ENCODE results near the gene MYO18A.

Gene MYO18A

DNA sequence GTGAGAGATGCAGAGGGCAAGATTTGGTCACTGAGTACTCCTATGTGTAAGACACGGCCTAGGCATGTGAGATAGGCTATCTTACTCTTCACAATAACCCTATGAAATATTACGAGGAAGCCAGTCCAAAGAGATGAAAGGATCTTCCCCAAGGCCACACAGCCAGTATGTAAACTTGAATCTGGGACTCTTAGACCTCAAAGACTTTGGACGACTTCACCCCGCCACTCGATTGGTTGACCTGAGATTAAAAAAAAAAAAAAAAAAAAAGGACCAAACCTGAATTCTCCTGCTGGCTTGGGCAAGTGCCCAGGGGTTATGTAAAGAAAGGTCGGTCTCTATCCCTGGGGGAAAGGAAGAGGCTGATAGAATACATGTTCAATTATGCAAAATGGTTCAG, 104.1 kb downstream of the MYO18A start:
- no peak for DNase-seq

DNA sequence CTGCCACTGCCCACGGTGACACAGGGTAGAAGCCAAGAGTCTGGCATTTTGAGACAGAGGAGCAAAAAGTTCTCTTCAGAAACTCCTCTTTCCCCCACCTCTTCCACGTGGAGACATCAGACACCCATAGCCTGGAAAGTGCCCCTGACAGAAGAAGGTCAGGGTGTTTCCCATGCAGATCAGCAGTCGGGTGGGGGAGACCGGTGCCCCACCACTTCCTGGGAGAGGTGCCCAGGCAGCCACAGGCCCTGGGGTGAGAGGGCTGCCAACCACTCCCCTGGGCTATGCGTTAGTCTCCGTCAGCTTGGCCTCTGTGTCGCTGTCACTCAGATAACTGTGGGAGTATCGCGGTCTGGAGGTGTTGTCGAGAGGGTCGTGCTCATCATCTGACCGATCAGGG, 105.7 kb downstream of the MYO18A start:
- no peak for DNase-seq

DNA sequence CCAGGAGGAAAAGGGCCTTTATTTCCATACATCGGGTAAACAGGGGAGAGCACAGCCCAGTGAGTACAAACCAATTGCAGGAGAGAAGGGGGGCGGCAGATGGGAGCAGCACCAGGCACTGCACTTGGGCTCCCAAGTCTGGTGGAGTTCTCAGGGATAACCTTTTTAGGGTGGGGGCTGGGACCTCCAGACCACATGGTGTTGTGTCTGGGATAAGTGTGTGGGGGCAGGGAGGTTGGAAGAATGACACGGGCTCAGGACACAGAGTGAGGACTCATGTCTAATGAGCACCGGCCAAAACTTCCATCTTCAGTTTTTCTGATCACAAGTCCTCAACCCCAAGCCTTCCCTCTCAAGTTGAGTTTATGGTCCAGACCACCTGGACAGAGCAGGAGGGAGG, 106.7 kb downstream of the MYO18A start:
- no peak for DNase-seq

DNA sequence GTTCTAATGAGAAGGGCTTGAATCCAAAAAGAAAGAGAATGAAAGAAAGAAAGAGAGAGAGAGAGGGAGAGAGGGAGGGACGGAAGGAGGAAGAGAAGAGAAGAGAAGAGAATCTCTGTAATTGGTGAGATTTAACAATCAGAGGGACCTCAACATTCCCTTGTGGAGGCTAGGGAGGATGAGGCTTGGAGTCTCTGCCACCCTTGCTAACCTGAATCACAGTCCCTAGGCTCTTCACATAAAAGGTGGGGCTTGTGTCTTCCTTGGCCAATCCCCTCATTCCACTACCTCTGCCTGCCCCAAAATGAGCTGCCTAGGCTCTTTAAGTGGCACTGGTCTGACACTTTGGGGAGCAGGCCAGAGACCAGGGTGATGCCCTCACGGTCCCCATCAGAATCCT, 107.2 kb downstream of the MYO18A start:
- DNase-seq = no peak

DNA sequence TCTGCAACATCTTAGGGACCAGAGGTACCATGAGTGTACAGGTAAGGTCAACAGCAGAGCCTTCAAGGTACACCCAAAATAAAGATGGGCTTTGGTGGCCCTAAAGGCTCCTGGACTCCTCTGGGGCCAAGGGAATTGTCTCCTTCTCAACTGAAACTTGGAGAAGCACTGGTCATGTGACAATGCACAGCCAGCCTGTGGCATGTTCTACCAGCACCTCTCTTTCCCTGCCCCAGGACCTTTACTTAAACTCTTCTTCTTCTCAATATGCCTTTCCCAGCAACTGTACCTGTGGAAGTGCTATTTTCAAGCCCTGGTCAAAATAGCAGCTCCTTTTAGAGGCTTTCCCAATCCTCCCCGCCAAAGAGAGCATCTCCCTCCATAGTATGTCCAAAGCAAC, 108.9 kb downstream of the MYO18A start:
- DNase-seq = no peak

DNA sequence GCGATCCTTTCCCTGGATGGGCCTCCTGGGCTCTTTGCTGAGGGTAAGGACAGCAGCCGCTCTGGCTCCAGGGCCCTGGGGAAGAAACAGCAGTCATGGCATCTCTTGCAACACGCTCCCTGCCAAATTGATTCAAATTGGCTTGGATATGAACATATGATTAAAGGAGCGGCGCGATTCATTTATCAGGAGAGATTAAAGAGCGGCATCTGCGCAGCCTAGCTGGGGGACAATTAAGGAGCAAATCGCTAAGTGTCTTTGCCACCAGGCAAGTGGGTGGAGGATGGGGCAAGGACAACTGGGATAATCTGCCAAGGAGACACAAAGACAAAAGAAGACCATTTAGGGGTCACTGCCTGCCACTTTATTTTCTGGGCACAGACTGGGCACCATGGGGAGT, 109.4 kb downstream of the MYO18A start:
- no peak for DNase-seq

DNA sequence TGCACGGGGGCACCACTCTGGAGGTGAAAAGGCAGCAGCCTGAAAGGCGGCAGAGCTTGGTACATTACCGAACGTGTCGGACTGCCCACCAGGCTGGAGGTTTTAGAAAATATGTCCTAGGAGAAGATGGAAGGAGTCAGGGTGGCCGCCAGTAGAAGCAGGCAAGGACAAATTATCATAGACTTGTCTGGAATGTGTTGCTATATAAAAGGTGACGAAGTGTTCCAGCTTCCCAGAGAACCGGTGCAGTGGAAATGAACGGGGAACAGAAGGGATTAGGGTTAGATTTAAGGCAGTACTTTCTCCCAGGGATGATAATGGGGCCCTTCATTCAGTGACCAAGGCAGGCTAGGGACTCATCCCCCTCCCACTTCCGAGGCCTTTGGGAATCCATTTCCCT, 109.9 kb downstream of the MYO18A start:
- no peak for DNase-seq

DNA sequence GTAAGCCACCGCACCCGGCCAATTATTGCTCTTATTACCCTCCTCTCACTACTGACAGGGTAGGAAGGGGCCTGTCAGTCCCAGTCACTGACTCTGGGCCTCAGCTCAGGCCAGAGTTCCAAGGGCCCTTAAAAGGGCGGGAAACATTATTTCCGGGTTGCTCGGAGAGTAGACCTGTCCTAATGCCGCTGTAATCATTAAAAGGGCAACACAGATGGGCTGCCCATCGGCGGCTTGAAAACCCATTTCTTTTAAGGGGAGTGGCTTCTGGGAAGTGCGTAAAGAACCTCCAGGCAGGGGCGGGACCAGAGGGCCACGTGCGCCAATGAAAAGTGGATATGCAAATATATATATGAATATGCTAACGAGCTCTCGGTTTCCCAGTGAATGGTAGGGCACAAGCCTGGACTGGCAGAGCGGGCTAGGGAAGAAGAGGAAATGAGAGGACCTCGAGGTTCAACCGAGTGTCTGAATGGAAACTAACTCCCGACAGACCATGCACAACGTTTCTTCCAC, 110.6 kb downstream of the MYO18A start:
- DNase-seq = no peak

DNA sequence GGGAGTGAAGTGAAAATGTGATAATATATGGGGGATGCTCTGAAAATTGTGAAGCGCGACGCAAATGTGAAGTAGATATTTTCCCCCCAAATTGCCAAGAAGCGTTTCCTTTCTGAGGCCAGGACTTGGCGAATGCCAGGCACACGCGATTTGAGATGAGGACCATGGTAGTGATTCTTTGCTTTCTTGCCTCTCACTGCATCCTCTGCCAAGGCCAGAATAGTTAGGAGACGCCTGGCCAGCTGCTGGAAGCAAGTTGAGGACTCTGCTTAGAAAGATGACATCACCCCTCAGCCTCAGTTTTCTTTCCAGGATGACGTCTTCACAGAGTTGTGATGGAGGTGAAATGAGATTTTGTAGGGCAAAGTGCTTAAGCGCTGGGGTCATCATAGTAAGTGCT, 111.4 kb downstream of the MYO18A start:
- no peak for DNase-seq

DNA sequence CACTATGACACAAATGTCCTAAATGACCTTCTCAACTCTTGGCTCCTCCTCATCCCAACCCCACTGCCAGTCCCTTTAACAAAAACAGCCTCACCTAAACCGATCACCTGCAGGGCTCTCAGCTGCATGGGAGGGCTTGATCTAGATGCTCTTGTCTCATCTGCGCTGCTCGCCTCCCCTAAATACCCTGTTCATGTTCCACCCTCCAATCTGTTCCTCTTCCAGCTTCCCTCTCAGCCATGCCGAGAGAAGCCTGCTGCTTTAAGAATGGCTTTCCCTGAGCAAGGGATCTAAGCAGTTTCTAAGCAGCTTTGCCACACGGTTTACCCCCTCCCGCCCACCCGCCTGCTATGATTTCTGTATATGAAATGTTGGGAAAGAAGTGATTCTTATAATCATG, 113.6 kb downstream of the MYO18A start:
- no peak for DNase-seq

DNA sequence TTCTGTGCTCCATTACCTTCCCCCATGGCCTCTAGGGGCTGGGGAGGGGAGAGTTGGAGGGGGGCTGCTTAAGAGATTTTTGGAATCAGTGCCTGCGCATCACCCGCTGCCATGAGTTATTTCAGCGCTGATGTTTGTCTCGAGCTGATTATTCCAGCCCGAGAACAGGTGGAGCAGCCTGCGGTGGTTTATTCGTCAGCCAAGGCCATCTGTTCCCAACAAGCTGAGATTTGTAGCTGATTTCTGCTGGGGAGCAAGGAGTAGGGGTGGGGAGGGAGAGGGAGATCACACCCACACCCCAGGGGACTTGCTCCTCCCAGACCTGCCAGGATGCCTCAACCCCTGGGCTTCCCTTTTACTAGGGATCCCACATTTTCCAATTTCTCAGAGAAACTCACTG, 114.2 kb downstream of the MYO18A start:
- DNase-seq = no peak

DNA sequence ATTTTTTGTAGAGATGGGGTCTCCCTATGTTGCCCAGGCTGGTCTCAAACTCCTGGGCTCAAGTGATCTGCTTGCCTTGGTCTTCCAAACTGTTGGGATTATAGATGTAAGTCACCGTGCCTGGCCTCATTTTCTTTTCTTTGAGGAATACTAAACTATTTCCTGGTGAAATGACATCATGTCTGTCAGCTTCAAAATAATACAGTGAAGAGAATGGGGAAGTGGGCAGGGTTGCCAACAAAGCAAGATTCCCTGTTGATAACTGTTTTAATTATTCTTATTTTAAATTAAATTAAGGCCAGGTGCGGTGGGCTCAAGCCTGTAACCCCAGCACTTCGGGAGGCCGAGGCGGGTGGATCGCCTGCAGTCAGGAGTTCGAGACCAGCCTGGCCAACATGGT, 116.2 kb downstream of the MYO18A start:
- no peak for DNase-seq

DNA sequence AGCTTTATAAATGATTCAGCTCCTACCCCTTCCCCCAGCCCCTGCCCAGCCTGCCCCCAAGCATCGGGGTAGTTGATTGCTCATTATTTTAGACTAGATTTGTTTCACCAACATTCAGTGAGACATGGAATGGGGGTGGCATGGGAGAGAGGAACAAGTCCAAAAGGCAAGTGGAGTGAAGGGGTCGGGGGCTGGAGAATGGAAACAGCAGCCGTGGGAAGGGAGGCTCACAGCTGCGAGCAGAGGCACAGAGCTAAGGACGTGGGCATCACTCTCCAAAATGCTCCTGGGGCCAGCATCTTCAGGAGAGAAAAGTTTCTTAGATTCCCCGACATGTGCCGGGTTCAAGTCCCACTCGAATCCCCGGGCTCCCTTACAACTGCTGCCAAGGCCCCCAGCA, 118.0 kb downstream of the MYO18A start:
- DNase-seq = no peak

DNA sequence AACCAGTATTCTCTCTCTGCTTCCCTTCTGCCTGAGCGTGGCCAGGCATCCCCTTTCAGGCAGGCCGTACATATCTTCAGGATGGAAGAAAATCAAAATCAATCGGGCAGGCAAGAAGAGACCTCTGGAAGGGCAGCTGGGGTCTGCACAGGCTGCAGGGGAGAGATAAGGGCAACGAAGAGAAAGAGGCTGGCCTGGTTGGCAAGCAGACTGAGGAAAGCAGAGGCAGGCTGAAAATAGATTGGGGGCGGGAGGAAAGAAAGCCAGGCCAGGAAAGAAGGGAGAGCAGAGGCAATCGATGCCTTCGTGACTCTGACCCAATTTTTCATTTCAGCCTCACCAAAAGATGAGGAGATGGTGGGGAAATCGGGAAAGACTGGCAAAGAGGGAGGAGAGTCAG, 119.2 kb downstream of the MYO18A start:
- DNase-seq = no peak

DNA sequence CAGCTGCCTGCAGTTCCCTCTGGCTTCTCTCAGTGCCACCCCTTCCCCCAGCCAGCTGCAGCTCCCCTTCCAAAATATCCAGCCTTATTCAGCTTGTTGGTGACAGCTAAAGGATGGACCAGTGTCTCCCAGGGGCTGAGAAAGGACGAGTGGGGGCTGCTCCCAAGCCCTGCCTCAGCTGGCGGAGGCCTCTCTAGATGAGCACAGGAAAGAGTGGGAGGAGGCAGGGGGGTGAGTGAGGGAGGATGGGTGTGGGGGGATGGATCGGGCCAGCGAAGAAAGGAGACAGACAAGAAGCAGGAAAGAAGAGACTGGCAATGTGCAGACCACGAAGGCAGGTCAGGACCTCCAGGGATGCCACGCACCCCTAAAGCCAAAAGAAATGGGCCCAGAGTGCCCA, 119.7 kb downstream of the MYO18A start:
- no peak for DNase-seq

DNA sequence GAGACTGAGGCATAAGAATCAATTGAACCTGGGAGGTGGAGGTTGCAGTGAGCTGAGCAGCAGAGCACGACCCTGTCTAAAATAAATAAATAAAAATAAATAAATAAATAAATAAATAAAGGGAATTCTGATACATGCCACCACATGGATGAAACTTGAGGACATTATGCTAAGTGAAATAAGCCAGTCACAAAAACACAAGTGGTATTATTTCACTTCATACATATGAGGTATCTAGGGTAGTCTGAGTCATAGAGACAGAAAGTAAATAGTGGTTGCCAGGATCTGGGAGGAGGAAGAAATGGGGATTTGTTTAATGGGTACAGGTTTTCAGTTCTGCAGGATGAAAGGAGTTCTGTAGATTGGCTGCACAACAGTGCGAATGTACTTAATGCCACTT, 120.9 kb downstream of the MYO18A start:
- DNase-seq = no peak

DNA sequence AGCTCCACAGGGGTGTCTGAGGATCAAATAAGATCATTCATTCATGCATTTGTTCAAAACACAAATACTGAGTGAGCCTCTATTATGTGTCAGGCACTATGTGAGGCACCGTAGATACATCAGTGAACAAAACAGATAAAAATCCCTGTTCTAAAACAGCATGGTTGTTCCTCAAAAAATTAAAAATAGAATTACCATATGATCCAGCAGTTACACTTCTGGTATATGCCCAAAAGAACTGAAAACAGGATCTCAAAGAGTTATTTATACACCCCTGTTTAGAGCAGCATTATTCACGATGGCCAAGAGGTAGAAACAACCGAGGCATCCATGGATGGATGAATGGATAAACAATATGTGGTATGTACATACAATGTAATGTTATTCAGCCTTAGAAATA, 121.8 kb downstream of the MYO18A start:
- DNase-seq = no peak

DNA sequence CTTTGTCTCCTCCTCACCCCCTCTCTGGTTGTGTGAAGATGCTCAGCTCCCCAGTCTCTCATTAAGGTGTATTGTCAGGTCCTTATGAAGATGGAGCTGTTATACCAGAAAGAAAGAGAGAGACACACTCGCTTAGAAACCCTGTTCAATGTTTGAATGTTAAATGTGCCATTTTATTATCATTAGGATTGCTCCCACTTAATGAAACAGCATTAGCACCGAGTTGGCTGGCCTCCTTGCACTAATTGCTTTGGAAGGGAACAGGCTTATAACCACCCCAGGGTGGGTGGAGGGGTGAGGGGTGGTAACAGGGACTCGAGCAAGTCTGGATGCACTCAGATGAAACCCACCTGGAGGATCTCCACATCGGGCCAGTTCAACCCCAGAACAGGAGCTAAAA, 122.8 kb downstream of the MYO18A start:
- DNase-seq = no peak

DNA sequence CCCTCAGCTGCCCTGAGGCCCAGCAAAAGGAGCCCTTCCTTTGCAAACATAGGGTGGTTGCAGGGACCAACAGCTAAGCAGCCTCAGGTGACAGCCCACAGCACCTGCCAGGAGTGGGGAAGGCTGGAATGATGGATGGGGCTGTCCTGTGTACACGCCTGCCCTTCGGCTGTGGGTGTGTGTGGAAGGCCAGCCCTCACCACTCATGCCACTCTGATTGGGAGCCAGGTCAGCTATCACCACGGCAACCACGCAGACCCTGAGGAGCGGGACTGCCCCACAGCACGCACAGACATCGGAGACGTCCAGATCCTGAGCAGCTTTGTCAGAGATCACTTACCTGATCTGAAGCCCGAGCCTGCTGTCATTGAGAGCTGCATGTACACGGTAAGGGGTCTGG, 125.4 kb downstream of the MYO18A start:
- DNase-seq = no peak

DNA sequence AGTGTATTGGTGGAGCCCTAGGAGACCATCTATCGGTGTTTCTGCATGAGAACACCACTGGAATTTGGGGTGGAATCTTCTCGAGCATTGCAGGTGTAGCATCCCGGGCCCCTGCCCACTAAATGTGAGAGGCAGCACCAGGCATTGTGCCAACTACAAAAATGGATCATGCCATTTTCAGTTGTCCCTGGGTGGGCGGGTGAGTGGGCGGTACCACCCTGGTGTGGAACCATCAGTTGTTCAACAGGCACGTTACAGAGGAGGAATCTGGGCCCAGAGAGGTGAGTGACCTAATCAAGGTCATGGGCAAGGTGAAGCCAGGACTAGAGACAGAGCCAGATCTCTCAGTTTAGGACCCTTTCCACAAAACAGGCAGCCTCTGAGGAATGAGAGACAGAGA, 128.5 kb downstream of the MYO18A start:
- DNase-seq = no peak

DNA sequence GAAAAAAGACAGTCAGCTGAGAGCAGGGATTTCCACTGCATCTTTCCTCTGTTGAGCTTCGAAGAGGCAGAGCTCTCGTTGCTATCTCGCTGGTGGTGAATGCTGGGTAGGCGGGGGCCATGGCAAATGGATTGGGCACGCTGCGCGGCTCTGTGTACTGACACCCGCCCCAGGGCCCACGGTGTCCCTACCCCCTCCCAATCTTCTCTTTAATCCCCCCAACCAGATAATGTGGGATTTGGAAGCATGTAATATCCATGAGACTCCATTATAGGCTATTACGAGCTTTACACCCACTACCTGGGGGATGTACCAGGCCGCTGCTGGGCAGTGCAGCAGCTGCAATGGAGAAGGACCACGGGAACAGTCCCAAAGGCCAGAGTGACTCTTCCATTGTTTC, 129.0 kb downstream of the MYO18A start:
- DNase-seq = no peak

DNA sequence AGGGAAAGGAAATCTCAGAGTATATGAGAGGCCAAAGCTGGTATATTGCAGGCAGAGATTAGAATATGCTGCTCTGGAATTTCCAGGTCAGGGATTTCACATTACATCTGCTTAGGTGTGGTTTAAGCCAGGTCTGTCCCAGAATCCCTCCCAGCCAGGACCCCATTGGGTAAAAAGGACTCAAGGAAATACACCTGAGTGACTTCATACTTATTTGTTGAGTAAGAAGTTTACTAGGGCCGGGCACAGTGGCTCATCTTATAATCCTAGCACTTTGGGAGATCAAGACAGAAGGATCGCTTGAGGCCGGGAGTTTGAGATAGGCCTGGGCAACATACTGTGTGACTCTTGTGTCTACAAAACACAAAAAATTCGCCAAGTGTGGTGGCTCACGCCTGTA, 130.0 kb downstream of the MYO18A start:
- no peak for DNase-seq

DNA sequence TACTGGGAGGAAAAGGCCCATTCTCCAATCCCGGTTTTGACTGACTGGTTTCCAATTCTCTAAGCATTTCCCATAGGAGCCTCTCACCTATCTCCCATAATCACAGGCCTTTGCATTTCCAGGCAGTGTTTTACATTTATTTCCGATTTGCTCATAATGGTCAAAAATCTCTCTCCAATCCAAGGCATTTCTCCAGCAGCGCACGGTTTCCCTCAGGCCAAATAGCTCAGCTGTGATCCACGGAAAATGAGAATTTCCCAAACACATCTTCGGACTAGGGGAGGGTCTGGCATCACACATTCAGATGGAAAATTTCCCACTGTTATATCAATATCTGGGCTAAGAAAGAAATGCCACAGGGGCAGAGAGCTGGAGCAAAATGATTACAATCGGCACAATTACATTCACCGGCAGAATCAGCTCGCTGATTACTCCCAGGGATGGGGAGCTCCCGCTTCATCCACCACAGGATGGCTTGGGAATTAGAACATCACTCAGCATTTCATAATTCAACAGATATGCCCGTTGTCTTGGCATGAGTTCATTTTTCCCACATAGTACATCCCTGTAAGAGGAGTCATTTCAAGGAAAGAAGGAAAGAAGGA, 130.6 kb downstream of the MYO18A start:
- no peak for DNase-seq

DNA sequence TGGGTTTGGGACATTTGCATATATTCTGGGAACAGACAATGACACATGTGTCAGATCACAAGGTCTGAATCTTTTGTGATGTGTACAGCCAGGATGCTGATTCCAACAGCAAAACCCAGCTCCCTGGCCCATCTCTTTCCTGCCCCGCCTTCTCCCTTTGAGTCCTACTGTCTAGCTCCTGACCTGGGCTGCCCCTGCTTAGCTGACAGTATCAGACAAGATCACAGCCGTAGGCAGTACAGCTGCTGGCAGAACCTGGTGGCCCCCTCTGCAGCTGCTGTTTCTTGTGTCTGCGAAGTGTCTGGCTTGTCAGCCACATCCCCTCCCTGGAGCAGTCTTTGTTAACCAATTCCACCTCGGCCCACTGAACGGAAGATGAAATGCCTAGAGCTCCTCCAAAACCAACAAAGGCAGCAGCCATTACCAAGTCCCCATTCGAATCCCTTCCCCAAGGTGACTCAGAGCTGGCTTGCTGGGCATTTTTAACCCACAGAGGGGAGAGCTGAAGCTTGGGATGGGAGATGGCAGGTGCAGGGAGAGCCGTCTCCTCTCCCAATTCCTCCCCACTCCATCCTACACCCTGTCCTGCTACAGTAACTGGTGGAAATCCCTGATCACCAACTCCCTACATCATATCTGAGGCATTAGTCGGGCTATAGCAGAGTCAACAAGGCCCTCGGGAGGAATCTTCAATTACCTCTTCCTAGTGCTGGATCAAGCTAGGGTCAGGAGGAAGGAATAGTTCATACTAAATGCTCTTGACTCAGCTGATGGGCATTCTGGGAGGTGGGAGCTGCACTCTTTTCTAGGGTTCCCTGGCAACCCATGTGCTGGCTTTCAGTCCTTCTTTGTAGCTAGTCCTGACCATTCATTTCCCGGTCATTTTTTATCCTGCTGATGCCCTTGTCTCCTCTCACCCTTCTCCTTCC, 131.5 kb downstream of the MYO18A start:
- DNase-seq = no peak

DNA sequence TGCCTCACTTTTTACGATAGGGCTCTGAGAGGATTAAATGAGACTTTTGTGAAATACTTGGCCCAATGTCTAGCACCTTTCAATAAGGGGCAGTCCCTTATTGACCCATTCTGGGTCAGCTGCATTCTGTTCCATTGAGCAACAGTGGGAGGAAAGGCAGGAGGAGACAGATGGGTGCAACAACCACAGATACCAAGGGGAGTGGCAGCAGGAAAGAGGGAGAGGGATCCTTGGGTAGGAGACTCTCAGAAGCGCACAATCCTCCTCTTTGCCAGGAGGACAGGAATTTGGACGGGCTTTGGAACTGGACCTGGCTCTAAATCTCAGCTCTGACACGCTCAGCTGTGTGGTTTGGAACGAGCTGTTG, 133.7 kb downstream of the MYO18A start:
- DNase-seq = no peak
